ENCODE data around the gene CCR9.

The CCR9 gene

DNA sequence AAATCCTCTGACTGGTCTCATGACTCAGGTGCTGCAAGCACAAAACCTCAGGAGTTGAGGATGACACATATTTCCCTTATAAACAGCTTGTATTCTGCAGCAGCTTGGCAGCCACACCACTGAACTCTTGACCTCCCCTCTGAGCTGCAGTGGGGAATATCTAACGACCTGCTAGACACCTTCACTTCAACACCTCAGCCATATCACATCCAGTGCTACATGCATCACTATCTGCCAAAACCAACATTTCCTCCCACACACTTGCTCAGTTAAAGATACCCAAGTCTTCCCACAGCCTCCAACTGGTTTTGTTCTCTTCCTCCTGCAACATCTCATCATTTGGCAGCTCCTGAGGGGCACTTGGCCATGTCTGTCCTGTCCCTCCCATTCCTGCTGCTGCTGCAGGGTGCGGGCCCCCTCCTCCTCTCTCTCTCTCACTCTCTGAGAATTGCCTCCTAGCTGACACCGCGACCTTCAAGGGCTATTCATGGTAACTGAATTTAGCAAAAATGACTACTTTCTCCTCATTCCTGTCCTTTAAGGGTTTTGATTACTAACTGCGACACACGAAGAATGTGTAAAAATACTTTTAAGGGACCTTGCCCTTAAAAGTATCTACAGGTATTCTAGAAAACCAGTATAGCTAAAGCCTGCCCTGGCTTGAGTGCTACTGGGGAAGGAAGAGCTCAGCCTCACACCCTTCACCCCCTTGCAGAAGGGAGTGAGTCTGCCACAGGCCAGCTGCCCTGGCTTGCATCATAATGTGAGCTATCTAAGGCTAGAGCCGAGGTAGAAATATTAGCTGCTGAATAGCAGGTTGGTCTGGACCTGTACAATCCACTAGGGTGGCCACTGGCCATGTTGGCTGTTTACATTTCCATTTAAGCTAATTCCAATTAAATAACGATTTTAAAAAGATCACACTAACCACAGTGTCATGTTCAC lies 5.0 kb upstream of the CCR9 start:
- DNase-seq (ENCODE audit: low read depth): peak; percentile 17
- H3K4me3 ChIP-seq (replicated peaks; ENCODE audit: low read depth, low read length): no peak overlapping the region
- TF ChIP-seq, protein P1, sequence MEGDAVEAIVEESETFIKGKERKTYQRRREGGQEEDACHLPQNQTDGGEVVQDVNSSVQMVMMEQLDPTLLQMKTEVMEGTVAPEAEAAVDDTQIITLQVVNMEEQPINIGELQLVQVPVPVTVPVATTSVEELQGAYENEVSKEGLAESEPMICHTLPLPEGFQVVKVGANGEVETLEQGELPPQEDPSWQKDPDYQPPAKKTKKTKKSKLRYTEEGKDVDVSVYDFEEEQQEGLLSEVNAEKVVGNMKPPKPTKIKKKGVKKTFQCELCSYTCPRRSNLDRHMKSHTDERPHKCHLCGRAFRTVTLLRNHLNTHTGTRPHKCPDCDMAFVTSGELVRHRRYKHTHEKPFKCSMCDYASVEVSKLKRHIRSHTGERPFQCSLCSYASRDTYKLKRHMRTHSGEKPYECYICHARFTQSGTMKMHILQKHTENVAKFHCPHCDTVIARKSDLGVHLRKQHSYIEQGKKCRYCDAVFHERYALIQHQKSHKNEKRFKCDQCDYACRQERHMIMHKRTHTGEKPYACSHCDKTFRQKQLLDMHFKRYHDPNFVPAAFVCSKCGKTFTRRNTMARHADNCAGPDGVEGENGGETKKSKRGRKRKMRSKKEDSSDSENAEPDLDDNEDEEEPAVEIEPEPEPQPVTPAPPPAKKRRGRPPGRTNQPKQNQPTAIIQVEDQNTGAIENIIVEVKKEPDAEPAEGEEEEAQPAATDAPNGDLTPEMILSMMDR (IDR thresholded peaks at IDR 0.05; ENCODE audit: low read length, missing control alignments): no peak

DNA sequence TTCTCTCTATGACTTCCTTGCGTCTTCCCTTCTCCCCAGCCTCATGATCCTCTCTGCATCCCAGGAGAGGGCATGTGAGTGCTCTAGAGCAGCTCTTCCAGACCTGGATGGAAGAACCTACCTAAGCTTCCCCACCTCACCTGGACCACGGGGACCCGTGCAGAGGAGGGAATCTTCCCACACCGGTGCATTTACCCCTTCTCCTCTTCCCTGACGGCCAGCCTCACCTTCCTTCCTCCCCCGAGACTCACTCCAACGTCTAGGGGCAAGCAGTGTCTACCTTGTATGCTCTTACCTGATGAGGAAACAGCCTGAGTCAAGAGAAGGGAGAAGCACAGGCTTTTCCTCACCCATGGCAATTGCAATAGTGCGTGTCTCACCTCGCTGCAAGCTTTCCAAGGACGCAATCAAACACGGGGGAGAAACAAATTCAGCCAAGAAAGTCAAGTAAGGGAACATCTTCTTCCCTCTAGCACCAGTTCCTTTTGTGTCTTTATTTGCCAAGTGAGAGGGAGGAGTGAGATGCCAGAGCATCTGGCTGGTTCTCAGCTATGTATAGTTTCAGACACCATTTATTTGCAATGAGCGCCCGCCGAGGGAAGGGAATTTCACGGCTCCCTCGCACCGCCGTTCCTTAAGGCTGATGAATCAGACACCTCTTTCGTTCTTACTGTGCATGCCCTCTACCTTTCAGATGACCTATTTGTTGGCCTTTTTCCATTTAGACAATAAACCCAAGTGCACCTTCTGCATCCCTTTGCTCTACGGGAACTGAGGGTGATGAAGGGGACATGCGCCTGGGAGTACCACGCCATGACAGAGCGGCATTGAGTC lies 1.8 kb upstream of the CCR9 start:
- TF ChIP-seq, protein P1 (IDR thresholded peaks at IDR 0.05; ENCODE audit: low read length, missing control alignments): no peak
- no peak overlapping the region for H3K4me3 ChIP-seq (replicated peaks; ENCODE audit: low read depth, low read length)

GRCh38 chr3:45887285-45887684 lies 942 bp downstream of the CCR9 start:
- TF ChIP-seq, protein P1 (IDR thresholded peaks at IDR 0.05; ENCODE audit: low read length, missing control alignments): no peak
- DNase-seq (ENCODE audit: low read depth): no peak
- H3K4me3 ChIP-seq (replicated peaks; ENCODE audit: low read depth, low read length): no peak overlapping the region

More for the DNA sequence above, 1.8 kb upstream of the CCR9 start:
- no peak for DNase-seq (ENCODE audit: low read depth)

- TF ChIP-seq, protein P1 (IDR thresholded peaks at IDR 0.05; ENCODE audit: low read length, missing control alignments): no peak
- no peak for DNase-seq (ENCODE audit: low read depth)
- no peak overlapping the region for H3K4me3 ChIP-seq (replicated peaks; ENCODE audit: low read depth, low read length)
These were observed 1.6 kb downstream of the CCR9 start for GRCh38 chr3:45887759-45888511.

DNA sequence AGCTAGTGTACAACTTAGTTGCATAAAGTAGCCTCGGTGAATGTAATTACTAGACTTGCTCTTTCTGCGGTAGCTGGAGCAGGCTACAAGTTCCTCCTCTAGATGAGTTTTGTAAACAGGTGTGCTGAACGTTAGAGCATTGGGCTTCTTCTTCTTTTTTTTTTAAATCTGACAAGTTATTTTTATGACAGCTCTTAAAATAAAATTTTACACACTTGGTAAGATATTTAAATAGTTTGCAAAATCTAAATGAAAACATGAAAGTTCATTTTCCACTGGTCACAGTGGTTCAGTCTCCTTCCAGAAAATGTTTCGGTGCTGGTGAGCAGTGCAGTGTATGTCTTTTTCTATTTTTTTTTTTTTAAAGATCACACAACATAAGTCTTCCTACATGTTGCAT lies 3.0 kb downstream of the CCR9 start:
- DNase-seq (ENCODE audit: low read depth): no peak
- no peak overlapping the region for H3K4me3 ChIP-seq (replicated peaks; ENCODE audit: low read depth, low read length)
- TF ChIP-seq, protein P1 (IDR thresholded peaks at IDR 0.05; ENCODE audit: low read length, missing control alignments): no peak

- no peak for DNase-seq (ENCODE audit: low read depth)
- no peak overlapping the region for H3K4me3 ChIP-seq (replicated peaks; ENCODE audit: low read depth, low read length)
- TF ChIP-seq, protein P1 (IDR thresholded peaks at IDR 0.05; ENCODE audit: low read length, missing control alignments): no peak
These were observed 4.1 kb downstream of the CCR9 start for GRCh38 chr3:45890405-45890804.
